HG02981 (cell line): ENCODE results near the gene EXOC2.
A peak's percentile ranks its signal among the peaks of the same experiment; 100 is the strongest.

Source experiments
- ATAC-seq: cut with Tn5 transposase; IDR thresholded peaks from one replicate; pipeline ENCODE4 v1.9.1; 2021; ENCODE audit warnings: mild to moderate bottlenecking, moderate library complexity; ENCODE audit not compliant: unreplicated experiment

The EXOC2 gene

DNA sequence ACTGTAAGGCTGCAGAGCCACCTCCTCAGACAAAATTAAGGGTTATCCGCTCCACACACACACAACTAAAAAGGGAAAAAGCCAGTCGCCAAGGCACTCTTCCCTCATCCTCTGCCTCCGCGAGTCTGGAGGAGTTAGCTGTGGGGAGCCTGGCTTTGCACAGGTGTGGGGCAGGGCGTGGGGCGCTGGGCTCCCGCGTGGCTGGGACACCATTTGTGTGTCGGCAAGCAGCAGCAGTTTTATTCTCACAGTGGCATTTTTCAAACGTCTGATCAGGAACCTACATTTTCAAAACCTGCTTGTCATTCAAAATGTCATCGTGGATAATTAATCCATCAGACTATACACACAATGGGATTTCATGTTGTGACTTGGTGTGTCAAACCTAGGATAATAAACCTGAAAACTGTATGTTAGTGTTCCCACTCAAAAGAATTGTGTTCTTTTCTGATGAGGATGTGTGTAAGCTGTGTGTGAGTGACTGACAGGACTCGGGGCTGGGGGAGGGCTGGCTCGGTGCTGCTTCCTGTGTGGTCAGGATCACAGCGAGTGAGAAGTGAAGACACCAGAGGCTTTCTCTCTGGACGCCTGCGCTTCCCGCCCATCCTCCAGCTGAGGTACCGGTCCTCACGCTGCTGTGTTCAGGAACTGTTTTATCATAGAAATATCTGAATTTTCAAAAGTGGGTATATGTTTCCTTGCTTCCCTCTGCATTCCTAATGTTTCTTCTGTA lies 218.3 kb downstream of the EXOC2 start:
- ATAC-seq, result peak; percentile 83

DNA sequence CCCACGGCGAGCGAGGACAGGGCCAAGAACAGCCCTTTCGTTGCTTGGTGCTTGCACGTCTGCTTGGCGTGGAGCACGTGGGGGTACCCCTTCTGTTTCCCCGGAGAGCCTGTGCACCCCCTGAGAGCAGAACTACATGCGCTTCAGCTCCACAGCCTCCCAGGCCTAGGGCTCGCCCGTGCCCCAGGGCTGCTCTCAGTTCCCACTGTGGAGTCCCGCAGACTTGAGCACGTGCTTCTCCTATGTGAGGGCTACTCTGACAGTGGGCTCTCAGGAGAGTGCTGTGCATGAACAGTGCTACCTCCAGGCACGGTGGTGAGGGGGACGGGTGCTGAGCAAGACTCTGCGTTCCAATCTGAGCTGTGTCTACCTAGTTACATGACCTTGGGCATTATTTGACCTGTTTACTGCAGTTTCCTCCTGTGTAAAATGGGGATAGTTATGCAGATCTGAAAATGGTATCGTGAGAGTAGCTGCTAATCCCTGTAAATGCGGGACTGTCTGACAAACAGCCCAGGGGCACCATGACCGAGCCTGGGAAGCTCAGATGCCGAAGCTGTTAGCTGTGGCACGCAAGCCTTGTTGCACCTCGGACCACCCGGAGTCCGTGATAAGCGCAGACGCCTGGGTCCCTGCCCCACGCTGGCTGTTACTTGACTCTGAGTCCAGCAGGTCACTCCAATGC lies 219.0 kb downstream of the EXOC2 start:
- ATAC-seq, result no peak

DNA sequence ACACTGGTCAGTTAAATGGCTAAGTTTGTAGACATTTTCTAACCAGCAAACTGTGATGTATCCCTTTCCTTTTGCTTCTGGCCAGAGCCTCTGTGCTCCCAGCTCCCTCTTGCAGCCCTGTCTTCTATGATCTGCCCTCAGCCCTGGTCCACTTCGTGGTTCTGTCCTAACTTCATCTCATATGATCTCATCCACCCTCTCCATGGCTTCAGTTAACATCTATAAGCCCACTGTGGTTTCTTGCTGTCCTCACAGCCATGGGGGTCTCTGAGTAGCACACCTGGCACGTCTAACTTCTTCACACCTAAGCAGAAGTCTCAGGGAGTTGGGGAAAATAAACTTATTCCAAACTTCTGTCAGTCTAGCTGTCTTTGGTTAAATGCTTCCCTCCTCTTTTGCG lies 219.6 kb downstream of the EXOC2 start:
- no peak for ATAC-seq

DNA sequence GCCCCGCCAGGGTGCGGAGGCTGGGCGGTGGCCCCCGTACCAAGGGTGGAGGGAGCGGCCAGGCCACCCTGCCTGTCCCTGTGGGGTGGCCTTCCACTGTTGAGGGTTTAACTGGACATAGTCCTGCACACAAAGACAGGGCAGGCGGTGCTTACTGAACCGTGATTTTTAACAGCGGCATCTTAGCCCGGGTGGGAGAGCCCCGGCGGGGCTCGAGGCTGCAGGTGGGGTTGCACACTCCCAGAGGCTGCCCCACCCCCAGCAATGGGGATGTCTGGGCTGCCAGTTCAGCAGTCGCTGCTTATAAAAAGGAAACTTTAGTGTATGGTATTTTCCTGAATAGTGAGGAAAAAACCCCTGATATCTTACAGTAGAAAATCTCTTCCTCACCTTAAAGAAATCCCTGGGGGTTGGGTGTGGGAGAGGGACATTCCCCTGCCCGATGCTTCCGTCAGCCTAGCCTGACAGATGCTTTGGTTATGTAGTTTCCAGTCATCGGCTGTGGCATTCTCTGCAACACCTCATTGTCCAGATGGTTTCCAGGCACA lies 222.0 kb downstream of the EXOC2 start:
- peak; percentile 46 for ATAC-seq

DNA sequence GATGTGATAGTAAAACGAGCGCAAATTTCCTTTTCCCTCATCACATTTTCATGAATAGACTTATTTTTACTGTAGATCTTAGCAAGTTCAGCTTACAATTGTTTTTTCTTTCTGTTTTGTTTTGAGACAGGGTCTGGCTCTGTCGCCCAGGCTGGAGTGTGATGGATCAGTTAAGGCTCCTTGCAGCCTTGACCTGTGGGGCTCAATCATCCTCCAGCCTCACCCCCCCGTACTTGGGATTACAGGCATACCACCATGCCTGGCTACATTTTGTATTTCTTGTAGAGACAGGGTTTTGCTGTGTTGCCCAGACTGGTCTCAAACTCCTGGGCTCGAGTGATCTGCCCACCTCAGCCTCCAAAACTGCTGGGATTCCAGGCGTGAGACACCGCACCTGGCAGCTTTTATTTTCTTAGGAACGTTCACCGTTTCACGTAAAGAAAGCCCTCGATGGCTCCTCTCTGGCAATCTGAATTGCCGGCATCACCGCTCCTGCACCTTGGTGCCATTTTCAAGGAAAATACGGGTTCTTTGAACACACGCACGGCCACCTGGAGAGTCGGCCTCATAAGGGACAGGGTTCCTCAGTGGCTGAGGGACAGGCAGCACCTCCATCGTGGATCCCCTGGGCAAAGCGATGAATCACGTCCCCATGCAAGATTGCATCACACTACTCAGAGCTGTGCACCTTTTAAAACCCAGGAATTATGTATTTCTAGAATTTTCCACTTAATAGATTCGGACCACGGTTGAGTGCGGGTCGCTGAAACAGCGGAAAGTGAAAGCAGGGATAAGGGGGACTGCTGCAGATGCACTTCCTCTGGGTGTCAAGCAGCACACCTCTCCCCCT lies 222.7 kb downstream of the EXOC2 start:
- peak; percentile 4 for ATAC-seq

DNA sequence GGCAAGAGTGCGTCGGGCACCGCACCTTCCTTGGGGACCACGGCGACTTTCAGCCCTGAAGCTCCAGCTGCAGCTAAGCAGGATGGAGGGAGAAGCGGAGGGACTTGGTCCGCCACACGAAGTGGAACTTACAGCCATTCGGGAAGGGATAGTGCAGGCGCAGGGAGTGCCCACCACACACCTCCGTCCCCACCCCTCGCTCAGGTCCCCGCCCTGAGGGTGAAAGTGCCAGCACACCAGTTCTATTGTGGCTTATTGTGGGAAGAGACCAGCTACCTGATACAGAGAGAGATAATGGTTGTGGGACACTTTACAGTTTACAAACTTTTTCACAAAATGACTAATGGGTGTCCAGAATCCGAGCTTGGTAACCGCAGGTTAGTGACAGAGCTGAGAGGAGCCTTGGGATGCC lies 225.3 kb downstream of the EXOC2 start:
- no peak for ATAC-seq

DNA sequence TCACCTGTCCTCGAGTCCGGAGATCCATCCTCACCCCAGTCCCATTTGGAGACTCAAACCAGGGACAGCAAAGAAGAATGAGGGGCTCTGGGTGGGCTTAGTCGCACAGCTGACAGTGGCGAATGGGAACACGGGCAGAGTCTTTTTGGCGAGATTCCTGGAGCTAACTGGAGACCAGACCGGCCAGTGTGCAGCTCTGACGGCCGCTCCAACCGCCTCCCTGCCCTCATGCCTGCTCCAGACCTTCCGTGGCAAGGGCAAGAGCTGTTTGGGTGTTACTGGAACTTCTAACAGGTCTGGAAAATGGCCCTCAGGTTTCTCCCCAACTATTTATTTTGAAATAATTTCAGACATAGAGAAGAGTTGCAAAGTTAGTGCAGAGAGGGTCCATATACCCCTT lies 225.8 kb downstream of the EXOC2 start:
- no peak for ATAC-seq

DNA sequence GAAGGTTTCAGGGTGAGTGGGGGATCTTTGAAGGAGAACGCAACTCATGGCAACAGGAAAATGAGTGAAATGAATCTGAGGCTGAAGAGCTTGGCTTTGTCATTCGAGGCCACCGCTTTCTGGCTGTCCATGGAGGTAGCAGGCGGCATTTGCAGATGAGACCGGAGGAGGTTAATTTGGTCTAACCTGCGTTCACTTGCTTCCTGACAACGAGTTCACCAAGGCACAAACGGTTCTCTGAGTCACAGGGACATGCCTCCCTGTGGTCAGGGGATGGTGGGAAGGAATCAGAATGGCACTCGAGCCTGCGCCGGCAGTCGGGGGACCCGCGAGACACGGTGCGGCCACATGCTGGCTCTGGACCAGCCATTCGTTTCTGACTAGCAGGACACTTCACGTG lies 226.4 kb downstream of the EXOC2 start:
- no peak for ATAC-seq

DNA sequence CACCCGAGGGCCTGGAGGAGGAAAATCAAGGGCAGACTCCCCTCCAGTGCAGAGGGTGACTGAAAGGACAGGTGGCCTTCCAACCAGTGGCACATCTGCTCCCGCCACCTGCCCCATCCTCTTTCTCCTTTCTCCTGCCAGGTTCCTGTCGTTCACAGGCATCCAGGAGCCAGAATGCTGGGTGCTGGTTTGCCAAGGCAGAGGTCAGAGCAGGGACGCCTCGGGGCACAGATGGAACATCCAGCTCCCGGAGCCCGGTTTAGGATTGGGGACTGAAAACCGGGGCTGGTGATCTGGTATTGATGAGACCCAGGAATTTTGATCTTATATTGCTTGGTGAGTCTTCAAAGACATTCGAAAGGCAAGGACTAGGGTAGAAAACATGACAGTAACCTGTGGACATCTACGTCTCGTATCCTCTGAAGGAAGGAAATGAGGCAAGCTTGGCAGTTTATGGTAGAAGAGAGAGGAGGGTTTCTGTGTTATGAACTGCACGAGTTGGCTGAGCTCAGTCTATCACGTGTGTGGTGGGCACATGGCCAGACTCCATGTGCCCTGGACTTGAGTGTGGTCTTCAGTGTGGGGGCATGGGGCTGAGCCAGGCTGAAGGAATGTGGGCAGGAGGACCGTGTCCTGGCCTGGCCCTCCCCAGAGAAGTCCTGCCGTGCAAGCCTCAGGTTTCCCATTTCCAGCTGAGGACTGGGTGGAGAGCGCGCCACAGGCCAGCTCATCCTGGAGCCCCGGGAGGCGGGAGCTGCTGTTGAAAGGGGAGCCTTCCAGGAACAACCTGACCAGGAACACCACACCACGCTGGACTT lies 227.2 kb downstream of the EXOC2 start:
- ATAC-seq, result no peak

DNA sequence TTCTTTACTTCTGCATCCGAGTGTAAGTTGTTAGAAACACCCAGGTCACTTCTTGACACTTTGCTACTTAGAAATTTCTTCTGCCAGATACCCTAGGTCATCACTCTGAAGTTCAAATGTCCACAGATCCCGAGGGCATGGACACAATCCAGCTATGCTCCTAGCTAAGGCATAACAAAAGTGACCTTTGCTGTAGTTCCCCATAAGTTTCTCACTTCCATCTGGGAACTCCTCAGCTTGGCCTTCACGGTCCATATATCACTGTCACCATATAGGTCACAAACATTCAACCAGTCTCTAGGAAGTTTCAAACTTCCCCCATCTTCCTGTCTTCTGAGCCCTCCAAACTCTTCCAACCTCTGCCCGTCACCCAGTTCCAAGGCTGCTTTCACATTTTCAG lies 236.1 kb downstream of the EXOC2 start:
- ATAC-seq, result no peak

DNA sequence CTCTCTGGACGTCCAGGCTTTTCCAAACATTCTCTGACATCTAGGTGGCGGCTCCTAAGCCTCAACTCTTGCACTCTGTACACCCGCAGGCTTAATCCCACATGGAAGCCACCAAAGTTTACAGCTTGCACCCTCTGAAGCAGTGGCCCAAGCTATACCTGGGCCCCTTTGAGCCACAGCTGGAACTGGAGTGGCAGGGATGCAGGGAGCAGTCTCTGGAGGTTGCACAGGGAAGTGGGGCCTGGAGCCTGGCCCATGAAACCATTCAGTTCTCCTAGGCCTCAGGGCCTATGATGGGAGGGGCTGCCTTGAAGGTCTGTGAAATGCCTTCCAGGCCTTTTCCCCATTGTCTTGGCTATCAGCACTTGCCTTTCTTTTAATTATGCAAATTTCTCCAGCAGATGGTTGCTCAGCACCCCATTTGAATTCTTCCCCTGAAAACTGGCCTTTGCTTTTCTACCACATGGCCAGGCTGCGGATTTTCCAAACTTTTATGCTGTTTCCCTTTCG lies 236.5 kb downstream of the EXOC2 start:
- no peak for ATAC-seq

DNA sequence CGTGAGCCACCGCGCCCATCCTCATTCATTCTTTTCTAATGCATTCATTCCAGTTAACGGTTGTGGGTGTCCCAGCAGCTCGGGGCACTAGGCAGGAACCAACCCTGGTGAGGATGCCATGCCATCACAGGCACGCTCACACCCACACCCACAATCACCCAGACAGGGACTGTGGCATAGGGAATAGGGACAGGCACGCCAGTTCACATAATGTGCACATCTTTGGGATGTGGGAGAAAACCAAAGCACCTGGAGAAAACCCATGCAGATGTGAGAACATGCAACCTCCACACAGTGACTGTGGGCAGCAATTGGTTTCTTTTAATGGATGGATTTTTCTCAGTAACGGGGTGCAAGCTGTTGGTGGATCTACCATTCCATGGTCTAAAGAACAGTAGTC lies 237.1 kb downstream of the EXOC2 start:
- ATAC-seq, result no peak

DNA sequence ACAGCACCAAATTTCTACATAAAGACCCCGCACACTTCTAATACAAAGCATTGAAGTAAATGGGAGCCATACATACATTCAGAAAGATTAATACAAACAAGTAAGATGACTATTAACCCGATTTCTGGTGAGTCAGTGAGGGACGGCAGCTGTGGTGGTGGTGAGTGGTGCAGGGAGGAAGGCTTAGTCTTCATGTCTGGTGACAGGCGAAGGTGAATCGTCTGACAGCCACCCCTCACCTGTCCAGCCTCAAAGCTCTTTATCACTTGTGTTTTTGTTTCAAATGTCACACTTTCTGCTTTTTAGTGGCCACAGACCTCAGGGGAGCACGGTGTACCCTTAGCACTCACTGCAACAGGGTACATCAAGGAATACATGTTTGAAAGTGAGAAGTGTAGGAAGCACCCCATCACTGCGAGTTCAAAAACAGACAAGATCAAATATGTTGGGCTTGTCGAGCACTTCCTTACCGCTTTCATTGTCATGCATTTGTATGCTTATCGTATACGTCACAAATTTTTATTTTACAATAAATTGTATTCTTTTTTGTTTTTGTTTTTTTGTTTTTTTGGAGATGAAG lies 237.8 kb downstream of the EXOC2 start:
- ATAC-seq, result no peak

DNA sequence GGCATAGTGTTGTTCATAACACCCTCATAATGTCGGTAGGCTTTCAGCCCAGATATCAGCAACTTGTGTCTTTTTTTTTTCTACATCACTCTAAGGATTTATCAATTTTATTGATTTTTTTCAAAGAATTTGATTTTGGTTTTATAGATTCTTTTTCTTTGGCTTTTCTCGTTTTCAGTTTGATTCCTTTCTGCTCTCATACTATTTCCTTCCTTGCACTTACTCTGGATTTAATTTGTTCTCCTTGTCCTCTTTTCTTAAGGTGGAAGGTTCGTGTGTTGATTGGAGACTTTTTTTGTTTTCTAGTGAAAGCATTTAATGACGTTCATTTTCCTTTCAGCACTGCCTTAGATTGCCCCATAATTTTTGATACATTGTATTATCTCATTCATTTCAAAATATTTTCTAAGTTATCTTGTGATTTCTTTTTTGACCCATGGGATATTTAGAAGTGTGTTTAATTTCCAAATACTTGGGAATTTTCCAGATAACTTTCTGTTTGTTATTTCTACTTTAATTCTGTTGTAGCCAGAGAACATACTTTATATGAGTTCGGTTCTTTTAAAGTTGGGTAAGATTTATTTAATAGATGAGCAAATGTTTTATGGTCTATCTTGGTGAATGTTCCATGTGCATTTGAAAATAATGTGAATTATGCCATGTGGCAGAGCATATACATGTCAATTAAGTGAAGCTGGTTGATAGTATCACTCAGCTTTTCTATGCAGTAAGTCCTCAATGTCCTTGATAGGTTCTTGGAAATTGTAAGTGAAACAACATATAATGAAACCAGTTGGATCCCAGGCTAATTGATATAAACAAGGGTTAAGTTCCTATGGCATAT lies 238.6 kb downstream of the EXOC2 start:
- no peak for ATAC-seq

DNA sequence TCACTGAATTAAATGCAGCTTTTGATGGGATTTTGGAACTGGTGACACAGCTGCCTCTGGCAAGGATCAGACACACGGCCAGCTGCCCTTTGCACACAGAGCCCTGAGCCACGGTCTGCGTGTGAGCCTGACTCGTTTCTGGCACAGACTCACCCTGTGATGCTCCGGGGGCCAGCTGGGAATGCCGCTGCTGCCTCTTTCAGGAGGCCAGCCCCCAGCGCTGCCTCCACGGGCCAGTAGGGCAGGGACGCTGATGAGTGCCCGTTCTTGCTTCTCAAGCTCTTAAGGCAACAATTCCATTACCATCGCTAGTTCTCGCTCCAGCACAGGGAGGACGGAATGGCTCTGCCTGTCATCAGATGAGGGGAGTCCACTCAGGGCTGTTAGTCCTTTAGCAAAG lies 239.8 kb downstream of the EXOC2 start:
- no peak for ATAC-seq

DNA sequence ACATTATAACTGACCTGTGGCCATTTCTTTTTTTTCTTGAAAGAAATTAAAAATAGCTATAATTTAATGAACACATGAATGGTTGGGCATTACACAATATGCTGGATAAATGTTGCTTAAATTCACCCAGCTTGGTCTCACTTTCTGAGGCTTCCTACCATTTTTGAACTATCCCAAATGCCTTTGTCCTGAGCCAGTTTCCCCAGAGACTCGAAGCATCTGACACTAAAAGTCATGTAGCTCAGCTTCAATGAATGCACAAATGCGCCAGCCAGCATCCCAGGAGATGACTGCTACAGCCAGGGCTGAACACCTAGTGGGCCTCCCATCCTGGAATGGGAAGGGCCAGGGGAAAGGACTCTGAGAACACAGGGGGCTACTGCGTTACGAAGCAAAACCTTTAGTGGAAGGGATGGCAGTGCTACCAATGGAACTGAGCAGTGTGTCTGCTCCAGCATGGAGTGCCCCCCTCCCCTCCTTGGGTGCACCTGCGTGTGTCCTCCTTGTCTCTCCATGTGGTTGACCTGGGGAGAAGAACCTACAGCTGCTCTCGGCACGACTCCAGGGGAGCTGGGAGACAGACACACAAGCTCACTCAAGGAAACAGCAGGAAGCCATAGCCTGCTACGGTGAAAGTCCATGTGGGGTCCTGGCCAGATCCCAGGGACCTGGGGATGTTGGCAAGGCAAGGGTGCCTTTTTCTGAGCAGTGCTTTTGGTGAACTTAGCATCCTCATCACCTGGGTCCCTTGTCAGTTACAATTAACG lies 240.5 kb downstream of the EXOC2 start:
- no peak for ATAC-seq

DNA sequence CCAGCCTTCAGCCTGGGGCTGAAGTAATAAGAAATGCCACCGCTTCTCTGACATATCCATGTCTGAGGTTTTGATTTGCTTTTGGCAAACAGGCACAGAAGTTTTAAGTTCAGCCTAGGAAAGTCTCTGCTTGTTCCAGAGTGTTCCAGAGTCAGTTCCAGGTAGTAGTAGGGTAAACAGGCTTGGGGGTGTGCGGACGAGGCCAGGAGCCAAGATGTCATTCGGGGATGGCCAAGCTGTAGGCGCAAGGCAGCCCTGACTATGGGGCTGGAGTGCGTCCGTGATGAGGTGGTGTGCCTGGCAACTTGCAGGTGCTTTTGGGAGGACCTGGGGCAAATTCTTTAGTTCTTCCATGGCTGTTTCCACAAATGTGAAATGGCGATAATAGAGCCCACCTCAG lies 241.1 kb downstream of the EXOC2 start:
- ATAC-seq, result no peak

DNA sequence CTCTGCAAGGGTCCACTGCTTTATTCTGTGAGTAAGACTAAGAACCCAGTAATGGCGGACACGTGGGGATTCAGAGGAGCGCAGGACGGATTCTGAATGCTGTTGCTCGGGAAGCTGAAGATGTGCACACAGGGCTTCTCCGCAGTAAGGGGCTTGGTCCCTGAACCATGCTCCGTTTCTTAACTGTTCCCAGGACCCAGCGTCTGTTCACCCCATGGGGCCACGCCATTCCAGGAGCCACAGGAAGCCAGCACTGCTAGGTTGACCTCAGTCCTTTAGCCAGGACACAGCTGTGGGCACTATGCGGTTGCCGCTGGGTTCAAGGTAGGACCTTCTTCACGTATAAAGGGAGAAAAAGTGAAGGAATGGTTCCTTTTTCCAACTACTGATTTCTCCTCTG lies 241.6 kb downstream of the EXOC2 start:
- no peak for ATAC-seq
